OCI-LY1 (cell line): Measurements from ENCODE around the gene POP7.
"Not testable (repeated sequence)": the region's sequence is repeated elsewhere in the genome, so short reads cannot be mapped to it uniquely, and the experiment has no call there.

Experiments
- H2AFZ ChIP-seq: fragments of 200-600 bp; sonication (generic), shearing (Covaris generic); 2 replicates; pipeline ENCODE4 v1.6.0; 2014; ENCODE audit warnings: antibody characterized with exemption, mild to moderate bottlenecking, low read length
- H3F3A ChIP-seq: fragments of 200-600 bp; sonication (generic), shearing (Covaris generic); 2 replicates; pipeline ENCODE4 v1.6.0; 2014; ENCODE audit warnings: mild to moderate bottlenecking, antibody characterized with exemption, low read length, moderate library complexity; ENCODE audit not compliant: insufficient read depth
- H3K27ac ChIP-seq: fragments of 200-600 bp; sonication (generic); 2 replicates; pipeline ENCODE4 v1.5.1; 2014; ENCODE audit warnings: low read length, mixed run types, mild to moderate bottlenecking, low read depth; ENCODE audit not compliant: poor library complexity, severe bottlenecking
- H3K27me3 ChIP-seq: fragments of 200-600 bp; sonication (generic); 2 replicates; pipeline ENCODE4 v1.6.0; 2014; ENCODE audit warnings: antibody characterized with exemption, mild to moderate bottlenecking, low read length, moderate library complexity; ENCODE audit not compliant: insufficient read depth
- H3K36me3 ChIP-seq: fragments of 200-600 bp; sonication (generic); 2 replicates; pipeline ENCODE4 v1.6.1; 2014; ENCODE audit warnings: mild to moderate bottlenecking, antibody characterized with exemption, low read length, moderate library complexity, mixed read lengths; ENCODE audit not compliant: insufficient read depth
- H3K4me1 ChIP-seq: fragments of 200-600 bp; sonication (generic); 2 replicates; pipeline ENCODE4 v1.5.1; 2014; ENCODE audit warnings: mild to moderate bottlenecking, low read length, moderate library complexity; ENCODE audit not compliant: insufficient read depth, severe bottlenecking
- H3K4me2 ChIP-seq: fragments of 200-600 bp; sonication (generic), shearing (Covaris generic); 2 replicates; pipeline ENCODE4 v1.6.1; 2014; ENCODE audit warnings: low read length
- H3K4me3 ChIP-seq: fragments of 200-600 bp; sonication (generic); 2 replicates; pipeline ENCODE4 v1.5.1; 2014; ENCODE audit warnings: low read length, low read depth, mild to moderate bottlenecking, mixed read lengths; ENCODE audit not compliant: poor library complexity, severe bottlenecking
- H3K79me2 ChIP-seq: fragments of 200-600 bp; shearing (Covaris generic); 2 replicates; pipeline ENCODE4 v1.6.1; 2016; ENCODE audit warnings: mixed run types, low read length, mixed read lengths; ENCODE audit not compliant: insufficient read depth
- H3K9ac ChIP-seq: fragments of 200-600 bp; sonication (generic), shearing (Covaris generic); 2 replicates; pipeline ENCODE4 v1.6.1; 2014; ENCODE audit warnings: mild to moderate bottlenecking, low read length, mixed read lengths
- H3K9me2 ChIP-seq: fragments of 200-600 bp; sonication (generic), shearing (Covaris generic); 2 replicates; pipeline ENCODE4 v1.6.1; 2014; ENCODE audit warnings: low read depth, mild to moderate bottlenecking, low read length, mixed read lengths
- H3K9me3 ChIP-seq: fragments of 200-600 bp; shearing (Covaris generic); 2 replicates; pipeline ENCODE4 v1.6.1; 2014; ENCODE audit warnings: low read length, mixed read lengths
- H4K20me1 ChIP-seq: fragments of 200-600 bp; sonication (generic), shearing (Covaris generic); 2 replicates; pipeline ENCODE4 v1.6.0; 2016; ENCODE audit warnings: mild to moderate bottlenecking, low read length; ENCODE audit not compliant: insufficient read depth
- CTCF ChIP-seq: fragments of 200-600 bp; sonication (generic), shearing (Covaris generic); IDR thresholded peaks from 2 replicates; pipeline ENCODE4 v1.5.1; 2017; ENCODE audit warnings: mild to moderate bottlenecking, antibody characterized with exemption, low read length, moderate library complexity, mixed read lengths
- EZH2 ChIP-seq: fragments of 200-600 bp; sonication (generic), shearing (Covaris generic); IDR thresholded peaks from 2 replicates; pipeline ENCODE4 v1.8.0; 2017; ENCODE audit warnings: borderline replicate concordance, mixed run types, mild to moderate bottlenecking, antibody characterized with exemption, low read length, moderate library complexity, mixed read lengths

The POP7 gene

GRCh38 chr7:100699018-100699417 is 6.9 kb upstream of the POP7 start:
- Histone ChIP-seq H3K9me2 (no peaks in the 10 kb centered on the region), H3K36me3 (no peaks in the 10 kb centered on the region), H3K27me3 (0 out of 2 replicates have a peak, but pooled peaks cover 12% of the 10 kb centered on the region), H4K20me1 (no peaks in the 10 kb centered on the region), H3K79me2 (no peaks in the 10 kb centered on the region), H2AFZ (no peak overlapping the region), H3K27ac (no peak overlapping the region), H3F3A (peaks cover 9% of the 10 kb centered on the region; the same call in 1 of the 2 replicates), H3K9me3 (no peaks in the 10 kb centered on the region), H3K4me3 (no peak overlapping the region), H3K9ac (no peak overlapping the region), H3K4me1 (peaks cover 8% of the 10 kb centered on the region), H3K4me2 (no peak overlapping the region)
- TF ChIP-seq CTCF (no peak), EZH2 (no peak)

GRCh38 chr7:100701089-100701488 is 4.8 kb upstream of the POP7 start:
- not testable (repeated sequence) for H3K4me2 ChIP-seq

GRCh38 chr7:100705320-100705752 is 585 bp upstream of the POP7 start:
- peak overlapping the region; percentile 50 for H3K27ac ChIP-seq
- H4K20me1 ChIP-seq: no peaks in the 10 kb centered on the region
- H3F3A ChIP-seq: no peaks in the 10 kb centered on the region
- H3K9me3 ChIP-seq: no peaks in the 10 kb centered on the region
- H3K4me1 ChIP-seq: peaks cover 16% of the 10 kb centered on the region
- no peaks in the 10 kb centered on the region for H3K9me2 ChIP-seq
- TF ChIP-seq CTCF (peak; percentile 98), EZH2 (no peak)
- H3K4me2 ChIP-seq: peak overlapping the region; percentile 77
- H3K79me2 ChIP-seq: peaks cover 8% of the 10 kb centered on the region; the same call in 1 of the 2 replicates
- peaks cover 23% of the 10 kb centered on the region for H3K36me3 ChIP-seq
- peak overlapping the region; percentile 94 for H3K9ac ChIP-seq
- peak overlapping the region; percentile 84 for H3K4me3 ChIP-seq
- peak overlapping the region; percentile 3; the same call in 1 of the 2 replicates for H2AFZ ChIP-seq
- H3K27me3 ChIP-seq: no peaks in the 10 kb centered on the region

More at GRCh38 chr7:100701089-100701488, 4.8 kb upstream of the POP7 start:
- H3K36me3 ChIP-seq, H4K20me1 ChIP-seq, H3K9me3 ChIP-seq, H3K9me2 ChIP-seq, H2AFZ ChIP-seq, H3F3A ChIP-seq, H3K4me1 ChIP-seq, H3K79me2 ChIP-seq, H3K27ac ChIP-seq, H3K9ac ChIP-seq, H3K4me3 ChIP-seq: not testable (repeated sequence)
- H3K27me3 ChIP-seq: 0 out of 2 replicates have a peak, but pooled peaks cover 12% of the 10 kb centered on the region

GRCh38 chr7:100706672-100707311 is 871 bp downstream of the POP7 start:
- peak overlapping the region; percentile 94 for H3K9ac ChIP-seq
- no peaks in the 10 kb centered on the region for H4K20me1 ChIP-seq
- no peaks in the 10 kb centered on the region for H3K27me3 ChIP-seq
- H3K4me2 ChIP-seq: peak overlapping the region; percentile 77
- H3K36me3 ChIP-seq: peaks cover 23% of the 10 kb centered on the region
- H3K4me1 ChIP-seq: peaks cover 16% of the 10 kb centered on the region
- H3K27ac ChIP-seq: peak overlapping the region; percentile 12
- H3F3A ChIP-seq: no peaks in the 10 kb centered on the region
- H3K9me3 ChIP-seq: no peaks in the 10 kb centered on the region
- peak overlapping the region; percentile 84 for H3K4me3 ChIP-seq
- no peak for TF ChIP-seq CTCF
- TF ChIP-seq EZH2: no peak
- peaks cover 8% of the 10 kb centered on the region; the same call in 1 of the 2 replicates for H3K79me2 ChIP-seq
- no peak overlapping the region for H2AFZ ChIP-seq
- no peaks in the 10 kb centered on the region for H3K9me2 ChIP-seq
